ENCODE results near the gene AKT3. TPM values are rescaled to one million over a fixed set of nuclear protein-coding genes. Genes with fewer than 3 reads are reported as not detected.

The AKT3 gene
- total and polyA plus RNA-seq, 2 of the 8 experiments (the other 6 are each of a cell fraction or from before 2014, with no cell fraction given) = 6.0 to 36.4 TPM

GRCh38 chr1:243465738-243466137, 384.3 kb downstream of the AKT3 start (continued):
- TF ChIP-seq ATF2 (IDR thresholded peaks at IDR 0.05; ENCODE audit: low read length) (no peak), FOSL1 (IDR thresholded peaks at IDR 0.05; ENCODE audit: insufficient read depth, low read depth, low read length) (no peak), SIRT6 (IDR thresholded peaks at IDR 0.05; ENCODE audit: low read length) (no peak), JUN (IDR thresholded peaks at IDR 0.05; ENCODE audit: low read depth, low read length) (no peak), TBP (IDR thresholded peaks at IDR 0.05; ENCODE audit: low read depth, low read length) (no peak), YY1 (IDR thresholded peaks at IDR 0.05; ENCODE audit: low read depth, low read length) (no peak), SUZ12 (IDR thresholded peaks at IDR 0.05; ENCODE audit: low read length) (no peak), MAFK (IDR thresholded peaks at IDR 0.05; ENCODE audit: low read depth, low read length) (no peak)

All from H1 (cell line).